Gastroesophageal sphincter (tissue), 3 donors: ENCODE measurements around the gene VTI1A.

Experiments
- CTCF ChIP-seq, 4 experiments: fragments of 200-600 bp in 2 of 4; fragments of 450-650 bp in 2 of 4; sonication (generic) in 1 of 4; IDR thresholded peaks; one replicate each; pipeline ENCODE4 v1.5.1; 2017 to 2019; ENCODE audit warnings: antibody characterized with exemption in 4 of 4, mild to moderate bottlenecking in 2 of 4, moderate library complexity in 2 of 4
- EP300 ChIP-seq: sonication (generic); formaldehyde crosslinking; IDR thresholded peaks from one replicate; pipeline ENCODE4 v1.6.1; 2017; ENCODE audit warnings: antibody characterized with exemption, mild to moderate bottlenecking
- POLR2A ChIP-seq, 2 donors: fragments of 450-650 bp; IDR thresholded peaks; one replicate each; pipeline ENCODE4 v1.6.1; 2017; ENCODE audit warnings: antibody characterized with exemption in 2 of 2, mild to moderate bottlenecking in 2 of 2, moderate library complexity in 1 of 2
- POLR2AphosphoS5 ChIP-seq: sonication (generic); formaldehyde crosslinking; IDR thresholded peaks from one replicate; pipeline ENCODE4 v1.6.1; 2017; ENCODE audit warnings: antibody characterized with exemption

- TF ChIP-seq CTCF (IDR thresholded peaks at IDR 0.05) (no peak), POLR2AphosphoS5 (no peak), POLR2A (IDR thresholded peaks at IDR 0.05) (no peak), EP300 (no peak)
Observed at GRCh38 chr10:112769611-112770370, 322.8 kb downstream of the VTI1A start.
